HL-60 (cell line): Measurements from ENCODE around the gene CAB39L.

Experiments
- DNase-seq, 2 experiments: peaks; one replicate each; pipeline ENCODE4 v3.0.0-alpha.2; 2010 to 2020; ENCODE audit warnings: low read depth in 1 of 2, low spot score in 1 of 2
- H3K27ac ChIP-seq: fragments of 250-450 bp; sonication (Bioruptor Pico); replicated peaks from 2 replicates; pipeline ENCODE4 v1.5.1; 2020; ENCODE audit warnings: mild to moderate bottlenecking, moderate library complexity
- H3K27me3 ChIP-seq: fragments of 250-450 bp; sonication (Bioruptor Pico); 2 replicates; pipeline ENCODE4 v1.5.1; 2021; ENCODE audit warnings: mild to moderate bottlenecking, moderate library complexity; ENCODE audit not compliant: insufficient read depth, poor library complexity, severe bottlenecking
- H3K4me3 ChIP-seq: replicated peaks from 2 replicates; pipeline ENCODE4 v1.5.1; 2011; ENCODE audit warnings: mild to moderate bottlenecking, control low read depth, low read length; ENCODE audit not compliant: insufficient read depth
- GABPA ChIP-seq: IDR thresholded peaks from 2 replicates; pipeline ENCODE4 v1.6.1; 2012; ENCODE audit warnings: low read depth
- POLR2AphosphoS5 ChIP-seq: IDR thresholded peaks from 2 replicates; pipeline ENCODE4 v1.6.1; 2012; ENCODE audit warnings: low read depth
- SPI1 ChIP-seq: IDR thresholded peaks from 2 replicates; pipeline ENCODE4 v1.6.1; 2012; ENCODE audit warnings: low read depth, mild to moderate bottlenecking, borderline replicate concordance
- TF ChIP-seq, protein P1 (sequence below): IDR thresholded peaks from 2 replicates; pipeline ENCODE4 v1.6.1; 2012; ENCODE audit warnings: low read depth; ENCODE audit not compliant: insufficient replicate concordance
- TF ChIP-seq, protein P2 (sequence below): IDR thresholded peaks from one replicate; pipeline ENCODE4 v1.5.1; 2011; ENCODE audit warnings: low read length, control low read depth, inconsistent platforms; ENCODE audit not compliant: insufficient read depth

Gene CAB39L

GRCh38 chr13:49410006-49410405 lies 33.9 kb downstream of the CAB39L start:
- H3K4me3 ChIP-seq = no peak overlapping the region
- no peak for DNase-seq
- no peaks in the 10 kb centered on the region for H3K27me3 ChIP-seq
- TF ChIP-seq, protein P1, sequence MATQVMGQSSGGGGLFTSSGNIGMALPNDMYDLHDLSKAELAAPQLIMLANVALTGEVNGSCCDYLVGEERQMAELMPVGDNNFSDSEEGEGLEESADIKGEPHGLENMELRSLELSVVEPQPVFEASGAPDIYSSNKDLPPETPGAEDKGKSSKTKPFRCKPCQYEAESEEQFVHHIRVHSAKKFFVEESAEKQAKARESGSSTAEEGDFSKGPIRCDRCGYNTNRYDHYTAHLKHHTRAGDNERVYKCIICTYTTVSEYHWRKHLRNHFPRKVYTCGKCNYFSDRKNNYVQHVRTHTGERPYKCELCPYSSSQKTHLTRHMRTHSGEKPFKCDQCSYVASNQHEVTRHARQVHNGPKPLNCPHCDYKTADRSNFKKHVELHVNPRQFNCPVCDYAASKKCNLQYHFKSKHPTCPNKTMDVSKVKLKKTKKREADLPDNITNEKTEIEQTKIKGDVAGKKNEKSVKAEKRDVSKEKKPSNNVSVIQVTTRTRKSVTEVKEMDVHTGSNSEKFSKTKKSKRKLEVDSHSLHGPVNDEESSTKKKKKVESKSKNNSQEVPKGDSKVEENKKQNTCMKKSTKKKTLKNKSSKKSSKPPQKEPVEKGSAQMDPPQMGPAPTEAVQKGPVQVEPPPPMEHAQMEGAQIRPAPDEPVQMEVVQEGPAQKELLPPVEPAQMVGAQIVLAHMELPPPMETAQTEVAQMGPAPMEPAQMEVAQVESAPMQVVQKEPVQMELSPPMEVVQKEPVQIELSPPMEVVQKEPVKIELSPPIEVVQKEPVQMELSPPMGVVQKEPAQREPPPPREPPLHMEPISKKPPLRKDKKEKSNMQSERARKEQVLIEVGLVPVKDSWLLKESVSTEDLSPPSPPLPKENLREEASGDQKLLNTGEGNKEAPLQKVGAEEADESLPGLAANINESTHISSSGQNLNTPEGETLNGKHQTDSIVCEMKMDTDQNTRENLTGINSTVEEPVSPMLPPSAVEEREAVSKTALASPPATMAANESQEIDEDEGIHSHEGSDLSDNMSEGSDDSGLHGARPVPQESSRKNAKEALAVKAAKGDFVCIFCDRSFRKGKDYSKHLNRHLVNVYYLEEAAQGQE = no peak
- TF ChIP-seq POLR2AphosphoS5 (no peak), GABPA (no peak), SPI1 (no peak)
- TF ChIP-seq, protein P2, sequence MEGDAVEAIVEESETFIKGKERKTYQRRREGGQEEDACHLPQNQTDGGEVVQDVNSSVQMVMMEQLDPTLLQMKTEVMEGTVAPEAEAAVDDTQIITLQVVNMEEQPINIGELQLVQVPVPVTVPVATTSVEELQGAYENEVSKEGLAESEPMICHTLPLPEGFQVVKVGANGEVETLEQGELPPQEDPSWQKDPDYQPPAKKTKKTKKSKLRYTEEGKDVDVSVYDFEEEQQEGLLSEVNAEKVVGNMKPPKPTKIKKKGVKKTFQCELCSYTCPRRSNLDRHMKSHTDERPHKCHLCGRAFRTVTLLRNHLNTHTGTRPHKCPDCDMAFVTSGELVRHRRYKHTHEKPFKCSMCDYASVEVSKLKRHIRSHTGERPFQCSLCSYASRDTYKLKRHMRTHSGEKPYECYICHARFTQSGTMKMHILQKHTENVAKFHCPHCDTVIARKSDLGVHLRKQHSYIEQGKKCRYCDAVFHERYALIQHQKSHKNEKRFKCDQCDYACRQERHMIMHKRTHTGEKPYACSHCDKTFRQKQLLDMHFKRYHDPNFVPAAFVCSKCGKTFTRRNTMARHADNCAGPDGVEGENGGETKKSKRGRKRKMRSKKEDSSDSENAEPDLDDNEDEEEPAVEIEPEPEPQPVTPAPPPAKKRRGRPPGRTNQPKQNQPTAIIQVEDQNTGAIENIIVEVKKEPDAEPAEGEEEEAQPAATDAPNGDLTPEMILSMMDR = no peak
- H3K27ac ChIP-seq = no peak overlapping the region

GRCh38 chr13:49409008-49409407 lies 34.9 kb downstream of the CAB39L start:
- TF ChIP-seq GABPA = no peak
- TF ChIP-seq, protein P2 = no peak
- TF ChIP-seq POLR2AphosphoS5 = no peak
- TF ChIP-seq, protein P1 = no peak
- no peak for TF ChIP-seq SPI1
- Histone ChIP-seq H3K27ac (no peak overlapping the region), H3K4me3 (no peak overlapping the region), H3K27me3 (no peaks in the 10 kb centered on the region)
- no peak for DNase-seq

DNA sequence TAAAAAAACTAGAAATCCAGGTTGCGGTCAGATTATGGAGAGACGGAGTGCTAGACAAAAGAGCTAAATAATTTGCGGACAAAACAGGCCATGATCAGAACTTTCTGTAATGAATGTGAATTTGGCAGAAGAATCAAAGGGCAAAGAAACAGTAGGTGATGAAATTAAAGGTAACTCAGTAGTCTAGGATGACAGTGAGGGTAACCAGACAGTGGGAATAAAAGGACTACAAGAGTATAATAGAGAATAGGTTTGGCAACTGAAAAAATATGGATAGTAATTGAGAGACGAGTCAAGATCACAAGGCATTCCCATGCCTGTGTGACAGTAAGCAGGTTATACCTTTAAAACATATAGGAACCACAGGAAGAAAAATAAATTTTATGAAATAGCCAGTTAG lies 35.9 kb downstream of the CAB39L start:
- H3K27ac ChIP-seq = no peak overlapping the region
- no peaks in the 10 kb centered on the region for H3K27me3 ChIP-seq
- DNase-seq = no peak
- TF ChIP-seq GABPA = no peak
- TF ChIP-seq, protein P1 = no peak
- TF ChIP-seq SPI1 = no peak
- TF ChIP-seq, protein P2 = no peak
- TF ChIP-seq POLR2AphosphoS5 = no peak
- H3K4me3 ChIP-seq = no peak overlapping the region
